ENCODE measurements around the gene MEN1. TPM values are rescaled to one million over a fixed set of nuclear protein-coding genes. Genes with fewer than 3 reads are reported as not detected.

MEN1 gene
- total and polyA plus RNA-seq, 12 donors: 15.3 to 50.6 (median 28.7) TPM

DNA sequence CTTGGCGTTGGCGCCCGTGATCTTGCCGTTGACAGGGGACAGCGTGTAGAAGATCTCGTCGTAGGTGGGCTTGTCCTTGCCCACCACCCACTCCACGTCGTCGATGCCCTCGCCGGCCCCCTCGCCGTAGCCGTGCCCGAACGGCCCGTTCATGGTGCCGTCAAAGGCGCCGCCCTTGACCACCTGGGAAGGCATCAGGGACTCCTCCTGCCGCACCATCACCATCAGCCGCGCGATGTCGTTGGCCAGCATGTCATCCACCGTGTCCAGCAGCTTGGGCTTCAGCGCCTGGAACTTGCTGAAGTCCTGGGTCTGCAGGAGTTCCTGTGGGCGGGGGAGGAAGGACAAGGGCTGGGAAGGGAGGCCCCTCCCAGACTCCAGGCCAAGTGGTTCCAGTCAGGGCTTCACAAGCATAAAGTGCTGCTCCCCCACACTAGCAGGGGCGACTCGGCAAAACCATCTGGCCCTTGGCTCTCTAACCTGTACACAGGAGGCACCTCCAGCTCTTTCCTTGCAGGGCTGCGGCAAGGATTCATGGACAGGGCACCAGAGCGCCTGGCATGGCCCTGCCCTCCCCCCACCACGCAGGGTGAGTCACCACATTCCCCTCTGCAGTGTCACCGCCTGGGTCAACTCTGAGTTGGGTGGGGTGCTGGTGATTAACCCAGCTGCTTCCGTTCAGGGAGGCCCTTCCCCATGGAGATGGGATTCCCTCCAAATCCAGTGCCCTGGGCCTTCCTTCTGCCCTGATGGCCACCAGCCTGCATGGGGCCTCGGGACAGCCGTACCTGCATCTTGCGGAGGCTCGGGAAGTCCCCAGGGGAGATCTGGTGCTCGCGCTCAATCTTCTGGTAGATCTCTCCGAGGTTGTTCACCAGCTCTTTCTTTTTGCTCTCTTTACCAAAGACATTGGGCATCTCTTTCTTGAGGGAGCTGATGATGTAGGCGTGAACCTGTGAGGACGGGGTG, 44.5 kb upstream of the MEN1 start:
- H3K4me3 ChIP-seq: no peak overlapping the region

DNA sequence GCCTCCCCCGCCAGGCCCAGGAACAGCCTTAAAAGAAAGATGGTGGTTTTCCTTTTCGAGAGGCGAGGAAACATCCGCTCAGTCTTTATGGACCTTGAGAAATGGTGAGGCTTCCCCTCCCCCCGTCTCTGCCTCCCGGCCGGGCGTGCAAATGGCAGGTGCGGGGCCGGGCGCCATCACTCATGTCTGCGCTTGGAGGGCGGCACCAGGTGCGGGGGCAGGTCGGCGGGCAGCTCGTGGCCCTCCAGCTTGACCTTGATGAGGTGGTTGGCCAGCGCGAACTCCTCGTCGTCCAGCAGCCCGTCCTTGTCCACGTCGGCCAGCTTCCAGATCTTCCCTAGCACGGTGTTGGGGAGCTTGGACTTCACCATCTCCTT, 43.8 kb upstream of the MEN1 start:
- intact Hi-C loops (cut with DNase I): no loop called here

More for the DNA sequence above, 44.5 kb upstream of the MEN1 start:
- intact Hi-C loops (cut with DNase I): no loop called here
- WGBS, 4 donors: 69 to 84% (median 72%) methylated on average over 18 to 45 of the region's 45 CpGs
- Histone ChIP-seq H3K4me1 (replicated peaks in 1 of 2) (peaks cover 50 to 58% of the 10 kb centered on the region in 2 donors), H3K9me3 (replicated peaks in 1 of 3) (no peaks in the 10 kb centered on the region), H3K27ac (peak overlapping the region in 4 of 5 donors; percentile 75 to 89 (median 83)), H3K36me3 (replicated peaks in 1 of 2) (peaks cover 0 to 21% of the 10 kb centered on the region in 2 donors), H3K27me3 (no peaks in the 10 kb centered on the region)
- peak in 1 of 2 donors; percentile 24 for TF ChIP-seq POLR2A (IDR thresholded peaks at IDR 0.05)
- TF ChIP-seq, protein P1, sequence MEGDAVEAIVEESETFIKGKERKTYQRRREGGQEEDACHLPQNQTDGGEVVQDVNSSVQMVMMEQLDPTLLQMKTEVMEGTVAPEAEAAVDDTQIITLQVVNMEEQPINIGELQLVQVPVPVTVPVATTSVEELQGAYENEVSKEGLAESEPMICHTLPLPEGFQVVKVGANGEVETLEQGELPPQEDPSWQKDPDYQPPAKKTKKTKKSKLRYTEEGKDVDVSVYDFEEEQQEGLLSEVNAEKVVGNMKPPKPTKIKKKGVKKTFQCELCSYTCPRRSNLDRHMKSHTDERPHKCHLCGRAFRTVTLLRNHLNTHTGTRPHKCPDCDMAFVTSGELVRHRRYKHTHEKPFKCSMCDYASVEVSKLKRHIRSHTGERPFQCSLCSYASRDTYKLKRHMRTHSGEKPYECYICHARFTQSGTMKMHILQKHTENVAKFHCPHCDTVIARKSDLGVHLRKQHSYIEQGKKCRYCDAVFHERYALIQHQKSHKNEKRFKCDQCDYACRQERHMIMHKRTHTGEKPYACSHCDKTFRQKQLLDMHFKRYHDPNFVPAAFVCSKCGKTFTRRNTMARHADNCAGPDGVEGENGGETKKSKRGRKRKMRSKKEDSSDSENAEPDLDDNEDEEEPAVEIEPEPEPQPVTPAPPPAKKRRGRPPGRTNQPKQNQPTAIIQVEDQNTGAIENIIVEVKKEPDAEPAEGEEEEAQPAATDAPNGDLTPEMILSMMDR (IDR thresholded peaks at IDR 0.05): no peak
- peak; percentile 89 to 96 (median 95) for DNase-seq

DNA sequence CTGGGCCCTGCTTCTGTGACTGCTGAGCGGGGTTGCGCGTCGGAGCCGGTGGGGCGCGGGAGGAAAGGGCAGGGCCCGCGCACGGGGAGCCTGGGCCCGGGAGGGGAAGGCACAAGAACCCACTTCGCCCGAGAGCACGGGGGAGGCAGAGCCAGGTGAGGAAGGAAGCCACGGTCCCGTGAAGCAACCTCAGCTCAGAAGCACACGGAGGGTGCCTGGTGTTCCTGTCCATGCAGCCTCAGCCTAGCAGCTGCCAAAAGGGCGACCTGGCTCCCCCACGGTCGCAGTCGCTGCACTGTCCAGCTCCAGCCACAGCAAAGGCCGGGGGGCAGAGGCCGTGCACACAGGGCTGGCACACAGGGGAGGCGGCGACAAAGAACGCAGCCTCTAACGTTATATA, 43.4 kb upstream of the MEN1 start:
- Histone ChIP-seq H3K4me3 (no peak overlapping the region), H3K27me3 (no peaks in the 10 kb centered on the region), H3K27ac (no peak overlapping the region), H3K36me3 (replicated peaks in 1 of 2) (peaks cover 0 to 17% of the 10 kb centered on the region in 2 donors), H3K9me3 (replicated peaks in 1 of 3) (no peaks in the 10 kb centered on the region), H3K4me1 (replicated peaks in 1 of 2) (peaks cover 42 to 47% of the 10 kb centered on the region in 2 donors)
- no peak for DNase-seq
- intact Hi-C loops (cut with DNase I): no loop called here
- no peak for TF ChIP-seq POLR2A (IDR thresholded peaks at IDR 0.05)
- TF ChIP-seq, protein P1 (IDR thresholded peaks at IDR 0.05): no peak
- WGBS, 4 donors: 76 to 84% (median 83%) methylated on average over 23 to 27 of the region's 27 CpGs

More for the DNA sequence above, 43.8 kb upstream of the MEN1 start:
- Histone ChIP-seq H3K4me1 (replicated peaks in 1 of 2) (peaks cover 46 to 51% of the 10 kb centered on the region in 2 donors), H3K36me3 (replicated peaks in 1 of 2) (peaks cover 0 to 17% of the 10 kb centered on the region in 2 donors), H3K4me3 (no peak overlapping the region), H3K27me3 (no peaks in the 10 kb centered on the region), H3K9me3 (replicated peaks in 1 of 3) (no peaks in the 10 kb centered on the region), H3K27ac (peak overlapping the region in 3 of 5 donors; percentile 78 to 89 (median 88))
- WGBS, 4 donors: 85 to 89% (median 86%) methylated on average over 16 to 25 of the region's 25 CpGs
- TF ChIP-seq POLR2A (IDR thresholded peaks at IDR 0.05): no peak
- TF ChIP-seq, protein P1 (IDR thresholded peaks at IDR 0.05): no peak
- DNase-seq: no peak

DNA sequence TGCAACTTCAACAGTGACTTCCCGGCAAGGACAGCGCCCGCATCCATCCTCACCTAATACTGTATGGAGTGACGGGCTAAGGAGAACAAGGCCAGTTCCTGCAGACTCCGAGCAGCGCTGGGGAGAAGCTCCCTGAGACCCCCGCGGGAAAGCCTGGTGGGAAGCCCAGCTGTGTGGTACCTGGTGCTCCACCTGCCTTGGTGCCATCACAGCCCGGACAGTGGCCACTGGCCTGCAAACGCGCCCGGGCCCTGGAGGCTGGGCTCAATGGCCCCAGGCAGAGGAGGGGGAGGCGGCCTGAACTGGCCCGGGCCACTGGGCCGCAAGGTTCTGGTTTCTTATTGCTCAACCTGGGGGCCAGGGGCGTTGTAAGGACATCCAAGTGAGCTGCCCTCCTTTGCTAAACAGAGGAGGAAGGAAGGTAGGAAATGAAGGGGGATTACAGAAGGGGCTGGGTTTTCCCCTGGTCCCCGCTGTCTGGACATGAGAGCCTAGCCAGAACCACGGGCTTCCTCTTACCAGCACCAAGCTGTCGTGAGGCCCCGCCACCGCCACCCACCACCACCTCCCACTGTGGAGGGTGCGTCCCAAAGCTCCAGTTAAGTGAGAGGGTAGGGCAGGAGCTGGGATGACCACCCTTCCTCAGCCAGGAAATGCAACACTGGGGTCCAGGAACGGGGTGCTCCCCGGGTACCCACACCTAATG, 42.6 kb upstream of the MEN1 start:
- Histone ChIP-seq H3K4me1 (replicated peaks in 1 of 2) (peaks cover 36 to 42% of the 10 kb centered on the region in 2 donors), H3K27ac (peak overlapping the region in 1 of 5 donors; percentile 2), H3K9me3 (replicated peaks in 1 of 3) (no peaks in the 10 kb centered on the region), H3K4me3 (no peak overlapping the region), H3K27me3 (no peaks in the 10 kb centered on the region), H3K36me3 (replicated peaks in 1 of 2) (peaks cover 0 to 17% of the 10 kb centered on the region in 2 donors)
- WGBS, 4 donors: 75 to 88% (median 84%) methylated on average over 15 to 24 of the region's 24 CpGs
- TF ChIP-seq POLR2A (IDR thresholded peaks at IDR 0.05): no peak
- TF ChIP-seq, protein P1 (IDR thresholded peaks at IDR 0.05): no peak
- DNase-seq: no peak
- intact Hi-C loops (cut with DNase I): no loop called here

Data from adrenal gland (tissue), 12 donors.